HG03108 (cell line): ENCODE data around the gene SLC1A4.
A peak's percentile ranks its signal among the peaks of the same experiment; 100 is the strongest.

Experiments used
- ATAC-seq: cut with Tn5 transposase; IDR thresholded peaks from one replicate; pipeline ENCODE4 v1.9.1; 2021; ENCODE audit warnings: moderate library complexity; ENCODE audit not compliant: unreplicated experiment

The SLC1A4 gene

GRCh38 chr2:65049010-65049639 is 59.9 kb downstream of the SLC1A4 start:
- no peak for ATAC-seq

GRCh38 chr2:65050931-65051330 is 61.7 kb downstream of the SLC1A4 start:
- no peak for ATAC-seq

DNA sequence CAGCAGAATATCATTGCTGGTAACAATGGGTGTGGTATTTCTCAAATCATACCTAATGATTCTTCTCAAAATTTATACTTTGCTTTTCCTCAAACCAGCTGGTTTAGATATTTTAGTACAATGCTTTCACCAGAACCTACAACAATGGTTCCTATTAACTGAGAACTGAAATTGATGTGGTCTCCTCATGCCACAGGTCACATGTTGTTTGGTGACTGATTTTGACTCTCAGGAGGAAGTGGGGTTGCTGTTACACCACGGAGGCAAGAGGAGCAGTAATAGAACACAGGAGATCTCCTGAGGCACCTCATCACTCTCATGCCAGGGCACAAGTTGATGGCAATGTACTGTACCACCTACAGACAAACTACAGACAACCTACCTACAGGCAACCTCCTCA is 64.0 kb downstream of the SLC1A4 start:
- ATAC-seq = peak; percentile 47

GRCh38 chr2:65054749-65055421 is 65.7 kb downstream of the SLC1A4 start:
- no peak for ATAC-seq

DNA sequence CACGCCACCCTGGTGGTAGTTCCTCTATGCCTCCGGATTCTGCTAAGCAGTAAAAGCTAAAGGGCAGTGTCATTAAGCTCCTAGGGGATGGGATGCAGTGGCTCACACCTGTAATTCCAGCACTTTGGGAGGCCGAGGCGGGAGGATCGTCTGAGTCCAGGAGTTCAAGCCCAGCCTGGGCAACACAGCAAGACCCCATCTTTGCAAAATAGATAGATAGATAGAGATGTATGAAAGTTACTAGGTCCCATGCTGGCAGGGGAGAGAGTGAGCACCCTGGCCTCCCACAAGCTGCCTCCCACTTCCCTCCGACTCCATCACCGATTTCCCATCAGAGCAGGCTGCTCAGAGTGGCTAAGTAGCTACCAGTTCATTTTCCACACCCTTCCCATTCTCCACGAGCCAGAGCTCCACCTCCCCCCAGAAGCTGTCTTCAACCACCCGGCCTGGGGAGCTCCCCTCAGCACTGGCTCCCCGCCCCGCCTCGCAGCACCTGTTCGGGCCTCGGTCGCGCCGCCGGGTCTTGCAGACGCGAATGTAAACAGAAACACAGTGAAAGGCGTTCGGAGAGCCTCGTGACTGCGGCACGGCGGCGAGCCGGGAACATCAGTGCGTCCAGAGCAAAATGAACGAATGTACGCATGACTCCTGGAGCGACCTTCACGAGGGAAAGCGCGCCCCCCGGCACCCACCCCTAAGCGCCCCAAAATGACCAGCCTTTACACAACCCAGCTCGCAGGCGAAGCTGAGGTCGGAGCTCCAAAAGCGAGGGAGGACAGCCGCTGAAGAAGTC is 66.4 kb downstream of the SLC1A4 start:
- ATAC-seq = peak; percentile 15

DNA sequence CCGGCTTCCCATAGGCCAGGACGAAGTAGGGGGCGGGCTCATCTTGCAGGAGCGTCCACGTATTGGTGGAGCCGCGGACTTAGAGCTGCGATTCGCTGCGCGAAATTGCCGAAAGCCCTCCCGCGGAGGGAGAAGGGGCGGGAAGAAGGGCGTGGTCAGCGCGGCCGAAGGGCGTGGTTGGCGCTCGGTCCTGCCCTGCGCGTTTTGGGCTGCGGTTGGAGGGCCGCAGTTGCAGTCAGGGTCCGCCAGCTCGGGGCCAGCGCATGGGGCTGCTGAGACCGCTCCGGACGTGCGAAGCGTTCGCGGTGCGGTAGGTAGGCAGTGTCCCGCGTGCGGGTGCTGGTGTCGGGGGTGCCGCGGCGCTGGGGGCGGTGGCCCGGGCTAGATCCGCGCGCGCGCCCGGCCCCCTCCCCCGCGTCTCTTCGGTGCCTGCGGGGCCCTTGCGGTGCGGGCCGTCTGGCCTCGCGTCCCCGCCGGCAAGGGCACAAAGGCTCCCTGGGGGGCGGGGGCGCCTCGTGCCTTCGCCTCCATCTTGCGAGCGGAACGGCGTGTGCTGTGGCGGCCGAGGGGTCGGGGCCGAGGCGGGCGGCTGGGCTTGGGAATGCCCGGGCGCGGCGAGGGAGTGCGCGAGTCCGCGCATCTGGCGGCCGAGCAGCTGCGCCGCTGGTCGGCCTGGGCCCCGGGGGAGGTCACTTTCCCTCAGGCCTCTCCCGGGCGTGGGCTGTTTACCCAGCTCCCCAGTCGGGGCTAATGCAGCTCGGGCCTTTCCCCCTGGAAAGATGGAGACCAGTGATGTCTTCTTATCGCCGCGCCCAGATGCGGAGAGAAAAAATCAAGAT is 67.2 kb downstream of the SLC1A4 start, which contains the start of gene CEP68:
CEP68 (plus strand) TSS at position 202 of the 839 bp plus-strand sequence. CDS start 13,029 bp downstream, outside the sequence.
- peak; percentile 82 for ATAC-seq

DNA sequence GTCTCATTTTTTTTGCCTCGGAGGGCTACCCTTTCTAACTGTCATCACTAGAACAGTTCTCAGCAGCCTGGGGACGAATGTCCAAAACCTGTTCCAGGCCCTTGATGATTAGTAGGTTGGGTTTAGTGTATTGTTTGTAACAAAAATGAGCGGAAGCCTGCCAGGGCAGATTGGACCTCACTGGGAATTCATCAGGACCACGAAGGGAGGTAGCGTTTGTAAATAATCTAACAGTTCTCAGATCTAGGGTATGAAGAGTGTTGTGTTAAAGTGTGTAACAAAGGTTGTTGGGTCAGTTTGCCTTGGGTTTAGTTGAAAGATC is 67.8 kb downstream of the SLC1A4 start:
- ATAC-seq = no peak

DNA sequence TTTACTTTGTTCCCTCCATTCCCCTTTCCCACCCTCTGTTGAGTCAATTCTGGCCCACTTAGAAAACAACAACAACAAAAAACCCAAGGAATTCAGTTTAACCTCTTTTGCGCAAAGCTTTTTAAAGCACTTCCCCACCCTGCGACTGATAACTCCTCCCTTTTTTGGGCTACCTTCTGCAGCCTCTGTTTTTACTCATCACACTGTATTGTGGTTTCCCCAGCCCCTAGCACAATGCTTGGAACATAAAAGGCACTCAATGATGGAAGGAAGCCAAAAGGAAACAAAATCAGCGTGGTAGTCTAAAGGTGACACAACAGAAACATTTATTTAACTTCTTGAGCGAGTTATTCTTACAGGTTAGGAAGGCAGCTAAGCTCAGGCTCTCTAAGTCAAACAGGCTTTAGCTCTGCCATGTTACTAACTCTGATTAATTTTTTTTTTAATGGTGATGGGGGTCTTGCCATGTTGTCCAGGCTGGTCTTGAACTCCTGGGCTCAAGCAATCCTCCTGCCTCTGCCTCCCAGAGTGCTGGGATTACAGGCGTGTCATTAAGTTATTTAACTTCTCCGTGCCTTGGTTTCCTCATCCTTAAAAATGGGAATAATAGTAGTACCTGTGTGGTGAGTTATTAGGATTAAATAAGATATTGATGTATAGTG is 68.3 kb downstream of the SLC1A4 start:
- ATAC-seq = peak; percentile 23

- ATAC-seq = no peak
These were observed 69.9 kb downstream of the SLC1A4 start for GRCh38 chr2:65059071-65059470.

DNA sequence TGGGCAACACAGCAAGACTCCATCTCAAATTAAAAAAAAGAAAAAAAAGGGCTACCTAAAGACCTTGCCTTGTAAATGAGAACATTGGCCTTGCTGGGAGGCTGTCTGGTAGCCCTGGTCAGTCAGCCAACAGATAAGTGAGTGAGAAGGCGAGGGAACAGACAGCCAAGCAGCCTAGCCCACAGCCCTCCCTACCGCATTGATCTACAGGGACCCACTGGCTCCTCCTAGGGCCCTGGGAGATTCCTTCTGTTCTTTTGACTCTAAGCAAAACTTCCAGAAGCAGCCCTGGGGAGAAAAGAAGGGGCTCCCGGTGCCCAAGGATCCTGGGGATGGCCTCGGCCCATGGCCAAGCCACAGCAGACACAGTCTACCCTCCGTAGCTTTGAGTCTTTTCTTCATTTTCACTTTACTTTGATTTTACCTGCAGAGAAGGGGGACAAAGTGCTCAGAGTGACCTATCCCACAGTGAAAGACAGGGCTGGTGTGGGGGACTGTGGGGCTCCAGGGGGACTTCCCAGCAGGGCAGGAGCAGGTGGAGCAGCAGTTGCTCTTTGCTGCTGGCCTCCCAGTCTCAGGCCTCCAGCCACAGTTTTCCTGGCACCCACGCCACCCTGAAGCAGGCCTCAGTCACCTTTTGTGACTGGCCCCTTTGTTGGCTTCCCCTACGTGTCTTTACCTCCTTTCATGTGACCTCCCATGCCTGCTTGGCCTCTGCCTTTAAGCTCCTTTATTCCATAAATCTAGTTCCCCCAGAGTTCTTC is 72.1 kb downstream of the SLC1A4 start:
- no peak for ATAC-seq

DNA sequence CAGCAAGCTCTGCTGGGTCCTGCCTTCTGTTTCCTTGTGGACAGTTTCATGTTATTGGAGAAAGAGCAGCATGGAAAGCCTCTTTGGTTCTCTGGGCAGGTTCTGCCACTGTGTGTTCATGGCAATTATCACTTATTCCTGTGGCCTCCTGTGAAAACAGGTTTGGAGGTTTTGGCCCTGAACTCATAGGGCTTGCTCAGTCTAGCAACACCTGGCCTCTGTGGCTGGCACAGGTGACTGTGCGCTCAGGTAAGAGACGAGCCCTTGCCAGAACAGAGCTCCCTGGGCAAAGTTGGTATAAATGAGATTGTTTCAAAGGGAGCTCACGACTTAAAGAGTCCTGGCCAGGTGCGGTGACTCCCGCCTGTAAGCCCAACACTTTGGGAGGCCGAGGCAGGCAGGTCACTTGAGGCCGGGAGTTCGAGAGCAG is 72.7 kb downstream of the SLC1A4 start:
- ATAC-seq = no peak

GRCh38 chr2:65062843-65063825 is 73.9 kb downstream of the SLC1A4 start:
- no peak for ATAC-seq

- ATAC-seq = peak; percentile 71
These were observed 75.7 kb downstream of the SLC1A4 start for GRCh38 chr2:65064728-65065552.

DNA sequence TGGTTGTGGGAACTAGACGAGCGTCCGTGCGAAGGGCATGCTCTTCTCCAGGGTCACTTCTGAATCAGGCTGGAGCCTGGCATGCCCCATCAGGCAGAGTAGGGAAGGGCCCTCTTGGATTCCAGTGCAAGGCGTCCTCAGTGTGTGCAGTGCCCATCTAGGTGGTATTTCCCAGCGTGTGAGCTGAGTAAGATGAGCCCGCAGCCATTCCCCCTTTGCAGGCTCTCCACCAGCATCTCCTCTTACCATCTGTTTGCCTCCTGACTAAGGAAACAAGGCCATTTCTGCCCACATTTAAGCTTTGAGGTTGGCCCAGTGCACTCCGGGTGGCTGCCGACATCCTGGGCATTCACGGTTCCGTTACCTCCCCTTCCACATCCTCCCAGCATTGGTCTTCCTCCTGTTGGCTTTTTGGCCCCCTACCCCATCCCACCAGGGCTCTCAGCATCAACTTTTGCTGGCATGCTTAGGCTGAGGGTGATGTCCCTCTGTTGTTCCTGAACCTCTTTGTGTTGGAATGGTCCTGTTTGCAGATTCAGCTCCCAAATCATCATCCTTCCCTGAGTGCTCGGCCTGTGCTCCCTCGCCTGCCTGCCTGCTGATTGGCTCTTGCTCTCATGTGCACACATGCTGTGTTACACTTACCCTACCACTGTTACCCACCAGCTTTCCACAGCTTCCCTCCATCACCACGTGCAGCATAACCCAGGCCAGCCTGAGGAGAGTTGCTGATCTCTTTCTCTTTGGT is 78.8 kb downstream of the SLC1A4 start:
- no peak for ATAC-seq

DNA sequence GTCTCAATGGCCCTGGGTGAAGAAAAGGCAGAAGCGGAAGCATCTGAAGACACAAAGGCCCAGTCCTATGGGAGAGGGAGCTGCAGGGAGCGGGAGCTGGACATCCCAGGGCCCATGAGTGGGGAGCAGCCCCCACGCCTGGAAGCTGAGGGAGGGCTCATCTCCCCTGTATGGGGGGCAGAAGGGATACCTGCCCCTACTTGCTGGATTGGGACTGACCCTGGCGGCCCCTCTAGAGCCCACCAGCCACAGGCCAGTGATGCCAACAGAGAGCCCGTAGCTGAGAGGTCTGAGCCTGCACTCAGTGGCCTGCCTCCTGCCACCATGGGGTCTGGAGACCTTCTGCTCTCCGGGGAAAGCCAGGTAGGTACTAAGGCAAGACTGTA is 80.2 kb downstream of the SLC1A4 start:
- ATAC-seq = no peak

GRCh38 chr2:65070172-65070830 is 81.1 kb downstream of the SLC1A4 start:
- no peak for ATAC-seq

- ATAC-seq = no peak
These were observed 81.7 kb downstream of the SLC1A4 start for GRCh38 chr2:65070856-65071255.
